GM18868 (cell line): ENCODE data around the gene GPR3.

Source experiments
- ATAC-seq: cut with Tn5 transposase; IDR thresholded peaks from one replicate; pipeline ENCODE4 v1.9.1; 2021; ENCODE audit warnings: mild to moderate bottlenecking, moderate library complexity; ENCODE audit not compliant: unreplicated experiment

The GPR3 gene

GRCh38 chr1:27358038-27358927, 34.1 kb upstream of the GPR3 start:
- no peak for ATAC-seq

- ATAC-seq = no peak
These were observed 33.5 kb upstream of the GPR3 start for GRCh38 chr1:27358928-27359313.

- no peak for ATAC-seq
These were observed 32.6 kb upstream of the GPR3 start for GRCh38 chr1:27359822-27360158.

- ATAC-seq = no peak
These were observed 32.0 kb upstream of the GPR3 start for GRCh38 chr1:27360159-27361043.

- ATAC-seq = no peak
These were observed 31.4 kb upstream of the GPR3 start for GRCh38 chr1:27361044-27361402.

GRCh38 chr1:27361553-27361952, 30.9 kb upstream of the GPR3 start:
- ATAC-seq = no peak

GRCh38 chr1:27363766-27364695, 28.4 kb upstream of the GPR3 start:
- no peak for ATAC-seq

GRCh38 chr1:27364696-27365371, 27.6 kb upstream of the GPR3 start:
- no peak for ATAC-seq

GRCh38 chr1:27365372-27366112, 26.9 kb upstream of the GPR3 start:
- ATAC-seq = no peak

- no peak for ATAC-seq
These were observed 26.4 kb upstream of the GPR3 start for GRCh38 chr1:27366113-27366410.

GRCh38 chr1:27366411-27367159, 25.8 kb upstream of the GPR3 start, which contains the start of gene MAP3K6:
MAP3K6 (minus strand) TSS chr1:27366961; CDS start chr1:27366597, 364 bp downstream.
- no peak for ATAC-seq

- ATAC-seq = no peak
These were observed 25.2 kb upstream of the GPR3 start for GRCh38 chr1:27367160-27367650.

GRCh38 chr1:27368869-27369582, 23.4 kb upstream of the GPR3 start:
- ATAC-seq = no peak

- ATAC-seq = no peak
These were observed 20.2 kb upstream of the GPR3 start for GRCh38 chr1:27372022-27372807.

GRCh38 chr1:27372808-27373690, 19.4 kb upstream of the GPR3 start:
- ATAC-seq = no peak

GRCh38 chr1:27374362-27375086, 17.9 kb upstream of the GPR3 start, which contains the start of gene FCN3:
FCN3 (minus strand) TSS chr1:27374824; CDS start chr1:27374818, 6 bp downstream.
- ATAC-seq = no peak
